HCT116 (cell line): ENCODE data around the gene AP1AR.

Experiments
- POLR2AphosphoS5 ChIP-seq: IDR thresholded peaks from 2 replicates; pipeline ENCODE4 v1.6.1; 2011; ENCODE audit warnings: mild to moderate bottlenecking, low read depth, low read length, moderate library complexity
- YY1 ChIP-seq: IDR thresholded peaks from 2 replicates; pipeline ENCODE4 v1.6.1; 2011; ENCODE audit warnings: low read length, low read depth, moderate library complexity, mild to moderate bottlenecking; ENCODE audit not compliant: insufficient replicate concordance; ENCODE audit errors: extremely low read depth
- TF ChIP-seq, protein P1 (sequence below), 3 experiments: fragments of 200-600 bp in 1 of 3; sonication (generic) in 1 of 3; IDR thresholded peaks in 2 of 3; conservative IDR thresholded peaks in 1 of 3; 2 replicates each; pipeline ENCODE4 v1.5.1; 2012 to 2017; ENCODE audit warnings: low read depth in 2 of 3, low read length in 2 of 3, antibody characterized with exemption in 1 of 3, borderline replicate concordance in 1 of 3, control low read depth in 1 of 3, mild to moderate bottlenecking in 1 of 3, mixed read lengths in 1 of 3, mixed run types in 1 of 3, moderate library complexity in 1 of 3; ENCODE audit not compliant: insufficient read depth in 1 of 3

DNA sequence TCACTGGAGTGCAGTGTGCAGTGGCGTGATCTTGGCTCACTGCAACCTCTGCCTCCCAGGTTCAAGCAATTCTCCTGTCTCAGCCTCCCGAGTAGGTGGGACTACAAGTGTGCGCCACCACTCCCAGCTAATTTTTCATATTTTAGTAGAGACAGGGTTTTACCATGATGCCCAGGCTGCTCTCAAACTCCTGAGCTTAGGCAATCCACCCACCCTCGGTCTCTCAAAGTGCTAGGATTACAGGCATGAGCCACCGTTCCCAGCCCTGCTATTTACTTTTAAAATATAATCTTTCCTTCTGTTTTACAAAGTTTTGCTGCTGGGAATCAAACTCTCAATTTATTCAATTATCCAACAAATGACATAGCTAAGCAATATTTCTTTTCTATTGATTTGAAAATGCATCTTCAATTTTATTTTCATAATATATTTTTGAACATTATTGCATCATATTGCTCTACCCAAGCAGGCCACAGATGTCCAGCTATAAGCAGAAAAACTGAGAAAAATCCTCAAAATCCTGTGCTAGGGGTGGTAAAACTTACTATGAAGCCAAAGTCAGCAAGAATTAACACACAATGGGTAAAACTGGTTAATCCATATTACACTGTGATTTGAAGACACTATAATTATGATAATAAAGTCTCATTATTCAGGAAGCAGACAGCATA lies 48.9 kb downstream of the AP1AR start:
- TF ChIP-seq POLR2AphosphoS5 (no peak), YY1 (no peak)
- TF ChIP-seq, protein P1, sequence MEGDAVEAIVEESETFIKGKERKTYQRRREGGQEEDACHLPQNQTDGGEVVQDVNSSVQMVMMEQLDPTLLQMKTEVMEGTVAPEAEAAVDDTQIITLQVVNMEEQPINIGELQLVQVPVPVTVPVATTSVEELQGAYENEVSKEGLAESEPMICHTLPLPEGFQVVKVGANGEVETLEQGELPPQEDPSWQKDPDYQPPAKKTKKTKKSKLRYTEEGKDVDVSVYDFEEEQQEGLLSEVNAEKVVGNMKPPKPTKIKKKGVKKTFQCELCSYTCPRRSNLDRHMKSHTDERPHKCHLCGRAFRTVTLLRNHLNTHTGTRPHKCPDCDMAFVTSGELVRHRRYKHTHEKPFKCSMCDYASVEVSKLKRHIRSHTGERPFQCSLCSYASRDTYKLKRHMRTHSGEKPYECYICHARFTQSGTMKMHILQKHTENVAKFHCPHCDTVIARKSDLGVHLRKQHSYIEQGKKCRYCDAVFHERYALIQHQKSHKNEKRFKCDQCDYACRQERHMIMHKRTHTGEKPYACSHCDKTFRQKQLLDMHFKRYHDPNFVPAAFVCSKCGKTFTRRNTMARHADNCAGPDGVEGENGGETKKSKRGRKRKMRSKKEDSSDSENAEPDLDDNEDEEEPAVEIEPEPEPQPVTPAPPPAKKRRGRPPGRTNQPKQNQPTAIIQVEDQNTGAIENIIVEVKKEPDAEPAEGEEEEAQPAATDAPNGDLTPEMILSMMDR (IDR thresholded peaks at IDR 0.05 in 2 of 3, conservative IDR thresholded peaks at IDR 0.05 in 1 of 3; ENCODE audit: borderline replicate concordance in 1 of 3, insufficient read depth in 1 of 3, low read depth in 2 of 3, low read length in 2 of 3), result no peak
